GM12865 (cell line): ENCODE results near the gene CTDP1.

Experiments used
- DNase-seq: peaks from one replicate; pipeline ENCODE4 v3.0.0; 2010; ENCODE audit warnings: low read depth
- H3K4me3 ChIP-seq: 2 replicates; pipeline ENCODE4 v1.5.1; 2011; ENCODE audit warnings: mild to moderate bottlenecking, low read depth, low read length, control low read depth
- TF ChIP-seq, protein P1 (sequence below): IDR thresholded peaks from 2 replicates; pipeline ENCODE4 v1.5.1; 2011; ENCODE audit warnings: low read length, control low read depth, low read depth, inconsistent platforms; ENCODE audit not compliant: insufficient read depth; ENCODE audit errors: missing control alignments

Gene CTDP1

DNA sequence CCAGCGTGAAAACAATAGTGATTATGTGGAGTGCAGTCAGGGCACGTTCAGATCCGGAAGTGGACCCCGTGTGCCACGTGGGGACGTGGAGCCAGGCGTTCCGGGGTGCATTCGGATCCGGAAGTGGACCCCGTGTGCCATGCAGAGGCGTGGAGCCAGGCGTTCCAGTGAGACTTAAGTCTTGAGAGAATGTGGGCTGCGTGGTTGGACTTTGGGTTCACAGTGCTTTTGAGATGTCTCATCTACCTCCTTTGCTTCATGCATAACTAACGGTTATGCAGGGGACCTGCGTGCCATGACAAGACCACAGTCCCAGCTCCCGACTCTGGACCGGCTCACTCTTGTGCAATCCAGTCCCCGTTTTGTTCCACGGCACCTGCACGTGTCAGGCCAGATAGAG, 28.8 kb downstream of the CTDP1 start:
- no peak for DNase-seq
- TF ChIP-seq, protein P1, sequence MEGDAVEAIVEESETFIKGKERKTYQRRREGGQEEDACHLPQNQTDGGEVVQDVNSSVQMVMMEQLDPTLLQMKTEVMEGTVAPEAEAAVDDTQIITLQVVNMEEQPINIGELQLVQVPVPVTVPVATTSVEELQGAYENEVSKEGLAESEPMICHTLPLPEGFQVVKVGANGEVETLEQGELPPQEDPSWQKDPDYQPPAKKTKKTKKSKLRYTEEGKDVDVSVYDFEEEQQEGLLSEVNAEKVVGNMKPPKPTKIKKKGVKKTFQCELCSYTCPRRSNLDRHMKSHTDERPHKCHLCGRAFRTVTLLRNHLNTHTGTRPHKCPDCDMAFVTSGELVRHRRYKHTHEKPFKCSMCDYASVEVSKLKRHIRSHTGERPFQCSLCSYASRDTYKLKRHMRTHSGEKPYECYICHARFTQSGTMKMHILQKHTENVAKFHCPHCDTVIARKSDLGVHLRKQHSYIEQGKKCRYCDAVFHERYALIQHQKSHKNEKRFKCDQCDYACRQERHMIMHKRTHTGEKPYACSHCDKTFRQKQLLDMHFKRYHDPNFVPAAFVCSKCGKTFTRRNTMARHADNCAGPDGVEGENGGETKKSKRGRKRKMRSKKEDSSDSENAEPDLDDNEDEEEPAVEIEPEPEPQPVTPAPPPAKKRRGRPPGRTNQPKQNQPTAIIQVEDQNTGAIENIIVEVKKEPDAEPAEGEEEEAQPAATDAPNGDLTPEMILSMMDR: no peak
- no peak overlapping the region for H3K4me3 ChIP-seq

DNA sequence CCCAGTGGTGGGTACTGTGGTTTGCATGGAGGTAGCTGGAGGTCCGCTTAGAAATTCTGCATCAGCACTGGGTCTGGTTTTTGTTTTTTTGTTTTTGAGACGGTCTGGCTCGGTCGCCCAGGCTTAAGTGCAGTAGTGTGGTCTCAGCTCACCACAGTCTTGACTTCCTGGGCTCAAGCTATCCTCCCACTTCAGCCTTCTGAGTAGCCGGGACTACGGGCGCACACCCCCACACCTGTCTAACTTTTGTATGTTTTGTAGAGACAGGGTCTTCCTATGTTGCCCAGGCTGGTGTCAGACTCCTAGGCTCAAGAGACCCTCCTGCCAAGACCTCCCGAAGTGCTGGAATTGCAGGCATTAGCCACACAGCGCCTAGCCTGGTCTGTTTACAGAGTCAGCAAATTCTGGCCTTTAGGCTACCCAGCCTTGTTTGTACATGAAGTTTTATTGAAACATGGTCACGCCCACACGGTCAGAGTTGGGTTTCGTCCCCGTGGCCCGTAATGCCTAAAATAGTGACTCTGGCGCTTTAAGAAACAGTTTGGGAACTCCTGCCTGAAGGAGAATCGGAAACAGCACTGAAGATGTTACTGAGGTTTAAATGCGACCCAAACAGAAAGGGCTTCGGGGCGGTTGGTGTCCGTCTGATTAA, 32.7 kb downstream of the CTDP1 start:
- no peak overlapping the region for H3K4me3 ChIP-seq
- no peak for DNase-seq
- TF ChIP-seq, protein P1: no peak

DNA sequence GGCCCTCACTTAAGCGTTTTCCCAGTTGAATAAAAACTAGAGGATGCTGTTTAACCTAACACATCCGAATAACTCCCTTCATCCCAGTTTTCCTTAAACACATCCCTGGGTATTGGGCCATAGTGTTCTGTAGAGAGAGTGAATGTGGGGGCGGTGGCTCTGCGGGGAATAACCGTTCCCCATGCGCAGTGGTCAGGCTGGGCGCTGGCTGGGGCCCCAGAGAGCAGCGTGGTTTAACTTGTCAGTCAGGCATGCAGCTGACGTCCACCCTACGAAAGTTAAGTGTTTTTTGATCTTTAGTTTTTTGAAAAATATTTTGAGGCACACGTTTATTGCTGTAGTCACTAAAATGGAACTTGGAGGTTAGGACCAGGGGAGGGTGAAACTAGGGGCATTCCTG, 33.7 kb downstream of the CTDP1 start:
- no peak overlapping the region for H3K4me3 ChIP-seq
- no peak for DNase-seq
- TF ChIP-seq, protein P1: no peak

DNA sequence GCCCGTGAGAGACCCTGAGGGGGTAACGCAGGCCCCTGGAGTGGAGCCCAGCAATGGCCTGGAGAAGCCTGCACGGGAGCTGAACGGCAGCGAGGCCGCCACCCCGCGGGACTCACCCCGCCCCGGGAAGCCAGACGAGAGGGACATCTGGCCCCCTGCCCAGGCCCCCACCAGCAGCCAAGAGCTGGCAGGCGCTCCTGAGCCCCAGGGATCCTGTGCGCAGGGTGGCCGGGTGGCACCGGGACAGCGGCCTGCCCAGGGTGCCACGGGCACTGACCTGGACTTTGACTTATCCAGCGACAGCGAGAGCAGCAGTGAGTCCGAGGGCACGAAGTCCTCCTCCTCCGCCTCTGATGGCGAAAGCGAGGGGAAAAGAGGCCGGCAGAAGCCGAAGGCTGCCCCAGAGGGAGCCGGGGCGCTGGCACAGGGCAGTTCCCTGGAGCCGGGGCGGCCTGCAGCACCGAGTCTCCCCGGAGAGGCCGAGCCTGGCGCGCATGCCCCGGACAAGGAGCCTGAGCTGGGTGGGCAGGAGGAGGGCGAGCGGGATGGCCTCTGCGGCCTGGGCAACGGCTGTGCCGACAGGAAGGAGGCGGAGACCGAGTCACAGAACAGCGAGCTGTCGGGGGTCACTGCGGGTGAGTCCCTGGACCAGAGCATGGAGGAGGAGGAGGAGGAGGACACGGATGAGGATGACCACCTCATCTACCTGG, 35.1 kb downstream of the CTDP1 start:
- no peak overlapping the region for H3K4me3 ChIP-seq
- no peak for DNase-seq
- TF ChIP-seq, protein P1: no peak

- no peak overlapping the region for H3K4me3 ChIP-seq
- TF ChIP-seq, protein P1: no peak
- DNase-seq: no peak
These were observed 35.7 kb downstream of the CTDP1 start for GRCh38 chr18:79715280-79715679.

- TF ChIP-seq, protein P1: no peak
- no peak for DNase-seq
- H3K4me3 ChIP-seq: no peak overlapping the region
These were observed 37.5 kb downstream of the CTDP1 start for GRCh38 chr18:79717059-79717458.

GRCh38 chr18:79717555-79718074, 38.0 kb downstream of the CTDP1 start:
- H3K4me3 ChIP-seq: no peak overlapping the region
- TF ChIP-seq, protein P1: no peak
- DNase-seq: no peak
